ENCODE measurements around the gene ATRIP.

The ATRIP gene

DNA sequence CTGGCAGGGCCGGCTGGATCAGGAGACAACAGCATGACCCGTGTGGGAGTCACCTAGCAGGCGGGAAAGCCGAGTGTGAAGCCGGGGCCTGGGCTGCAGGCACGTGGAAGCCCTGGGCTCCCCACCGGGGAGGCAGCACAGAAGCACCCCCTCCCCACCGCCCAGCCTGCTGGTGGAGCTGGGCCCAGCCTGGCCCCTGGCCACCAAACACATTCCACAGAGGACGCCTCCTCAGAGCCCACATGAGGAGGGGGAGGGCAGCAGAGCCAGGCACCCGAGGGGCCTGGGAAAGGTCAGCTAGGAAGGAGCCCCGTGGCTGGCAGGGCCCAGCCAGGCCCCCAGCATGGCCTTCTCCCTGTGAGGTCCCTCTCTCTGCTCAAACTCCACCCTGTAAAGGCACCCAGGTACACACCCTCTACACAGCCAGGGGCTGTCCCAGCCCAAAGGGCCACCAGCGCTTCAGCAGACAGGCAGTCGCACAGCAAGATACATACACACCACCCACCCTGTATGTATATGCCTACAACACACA is 21.2 kb upstream of the ATRIP start:
- no peak for DNase-seq

- peak; percentile 69 for DNase-seq
These were observed 20.1 kb upstream of the ATRIP start for GRCh38 chr3:48426401-48426909.

DNA sequence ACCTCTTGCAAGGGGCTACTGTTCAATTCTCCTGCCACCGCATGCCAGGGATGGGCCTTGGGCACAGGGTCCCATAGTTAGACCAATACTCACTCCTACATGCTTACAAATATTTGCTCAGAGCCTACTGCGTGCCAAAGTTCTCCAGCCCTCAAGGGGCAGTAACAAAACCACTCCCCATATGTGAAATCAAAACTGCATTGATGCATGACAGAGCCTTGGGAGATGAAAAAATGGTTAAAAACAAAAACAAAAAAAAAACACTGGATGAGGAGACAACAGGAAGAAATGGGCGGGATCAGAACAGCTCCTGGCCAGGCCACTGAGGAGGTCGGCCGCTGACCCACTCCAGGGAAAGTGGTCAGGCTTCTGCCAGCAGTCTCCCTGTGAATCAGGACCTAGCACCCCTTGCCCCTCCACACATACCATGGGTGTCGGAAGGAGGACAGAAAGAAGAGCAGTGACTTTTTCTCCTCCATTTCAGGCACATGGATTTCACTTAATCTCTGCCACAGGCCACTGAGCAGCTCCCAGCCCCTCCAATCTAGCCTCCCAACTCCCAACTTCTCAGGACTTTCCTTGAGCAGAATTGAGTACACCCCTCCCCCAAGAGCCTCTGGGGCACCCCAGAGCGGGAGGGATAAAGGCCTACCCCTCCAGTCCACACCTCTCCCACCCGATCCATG is 19.4 kb upstream of the ATRIP start:
- DNase-seq: no peak

GRCh38 chr3:48427630-48427962 is 18.9 kb upstream of the ATRIP start:
- DNase-seq: no peak

DNA sequence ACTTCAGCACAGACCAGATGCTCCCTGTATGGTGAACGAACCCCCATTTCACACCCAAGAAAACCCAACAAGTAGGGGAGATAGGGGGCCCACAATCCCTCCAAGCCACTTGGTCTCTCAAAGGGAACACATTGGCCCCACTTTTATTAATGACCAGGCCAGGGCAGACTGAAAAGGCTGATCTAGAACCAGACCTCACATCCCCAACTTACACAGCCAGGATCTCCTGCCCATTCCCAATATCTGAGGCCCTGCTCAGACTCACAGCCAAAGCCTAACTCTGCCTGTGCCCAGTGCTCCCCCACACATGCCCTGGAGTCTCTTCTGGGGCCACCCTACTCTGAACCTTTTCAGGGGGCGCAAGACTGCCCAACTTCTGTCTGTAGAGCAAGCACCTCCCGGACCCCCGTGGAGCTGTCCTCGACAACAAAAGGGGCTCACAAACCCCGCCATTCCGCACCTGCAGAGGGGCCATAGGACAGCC is 18.4 kb upstream of the ATRIP start:
- DNase-seq: no peak

GRCh38 chr3:48428572-48429316 is 17.8 kb upstream of the ATRIP start:
- peak; percentile 81 for DNase-seq

- DNase-seq: peak; percentile 66
These were observed 17.1 kb upstream of the ATRIP start for GRCh38 chr3:48429317-48429959.

DNA sequence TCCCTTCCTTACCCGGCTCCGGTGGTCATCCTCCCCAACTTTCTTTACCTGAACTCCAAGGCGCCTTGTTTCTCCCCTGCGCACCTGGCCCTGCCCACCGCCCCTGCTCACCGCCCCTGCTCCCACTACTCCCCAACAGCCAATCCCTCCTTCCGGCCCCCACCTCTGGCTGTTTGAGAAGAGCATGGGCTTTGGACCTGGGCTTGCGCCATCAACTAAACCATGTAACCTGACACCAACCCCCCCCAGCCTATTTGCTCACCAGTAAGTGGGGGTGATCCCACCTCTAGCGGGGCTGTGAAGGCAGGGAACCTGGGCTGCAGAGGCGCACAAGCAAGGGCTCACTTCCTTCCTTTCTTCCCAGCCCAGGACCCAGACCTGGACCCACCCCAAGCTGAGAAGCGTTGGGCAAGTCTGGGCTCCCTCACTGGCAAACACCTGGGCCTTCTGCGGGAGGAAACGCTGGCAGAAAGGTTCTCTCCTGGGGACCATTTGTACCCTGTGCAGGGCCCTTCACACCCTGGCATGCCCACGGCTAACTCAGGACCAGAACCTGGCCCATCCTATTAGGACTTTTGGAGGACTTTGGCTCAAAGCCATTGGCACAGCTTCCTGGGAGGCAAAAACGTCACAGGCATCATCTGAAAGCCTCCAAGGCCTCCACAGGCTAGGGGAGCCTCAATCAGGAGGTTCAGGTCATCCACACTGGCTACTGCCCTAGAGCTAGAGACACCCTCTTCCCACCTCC is 16.4 kb upstream of the ATRIP start, which contains the start of gene PLXNB1:
Gene PLXNB1, minus strand, starts transcription at position 127 of the 748 bp plus-strand sequence. CDS start 5,475 bp downstream, outside the sequence.
- peak; percentile 64 for DNase-seq

GRCh38 chr3:48430708-48431101 is 15.8 kb upstream of the ATRIP start:
- no peak for DNase-seq

GRCh38 chr3:48431224-48432029 is 15.1 kb upstream of the ATRIP start:
- no peak for DNase-seq

DNA sequence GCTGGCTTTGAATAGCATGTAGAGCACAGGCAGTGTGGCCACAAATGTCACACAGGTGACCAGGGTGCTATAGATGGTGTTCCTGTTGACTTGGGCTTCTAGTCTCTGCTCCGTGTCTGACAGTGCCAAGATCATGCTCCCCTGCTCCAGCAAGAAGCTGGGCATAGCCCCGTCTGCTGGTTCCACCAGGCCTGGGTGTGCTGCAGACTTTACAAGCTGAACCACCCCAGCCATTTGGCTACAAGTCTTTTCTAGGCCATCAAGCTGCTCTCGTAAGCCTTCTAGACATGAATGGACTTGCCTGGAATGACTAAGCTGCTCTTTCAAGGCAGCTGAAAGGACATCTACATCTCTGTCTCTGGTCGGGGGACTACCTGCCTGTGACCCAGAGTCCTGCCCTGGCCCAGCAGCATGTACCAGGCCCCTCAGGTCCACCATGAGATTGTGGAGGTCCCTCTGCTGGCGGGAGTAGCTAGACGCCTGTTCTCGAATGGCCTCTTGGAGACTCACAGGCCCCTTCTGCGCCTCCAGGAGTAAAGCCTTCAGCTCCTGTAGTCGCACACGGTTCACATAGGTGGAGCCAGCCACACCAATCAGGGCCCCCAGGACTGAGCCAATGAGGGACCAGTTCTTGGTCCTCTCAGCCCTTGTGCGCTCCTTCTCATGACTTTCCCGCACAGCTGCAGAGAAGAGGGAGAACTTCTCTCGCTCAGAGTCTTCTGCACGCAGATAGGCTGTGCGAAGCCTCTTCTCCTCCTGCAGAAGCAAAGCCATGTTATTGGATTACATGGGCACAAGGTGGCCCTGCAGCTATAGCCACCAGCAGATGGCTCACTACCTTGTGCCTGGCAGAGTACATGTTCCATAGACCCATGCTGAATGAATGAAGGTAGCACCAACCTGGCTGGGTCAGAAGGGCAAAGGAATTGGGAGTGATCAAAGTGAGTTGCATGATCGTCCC is 13.8 kb upstream of the ATRIP start:
- DNase-seq: peak; percentile 9

DNA sequence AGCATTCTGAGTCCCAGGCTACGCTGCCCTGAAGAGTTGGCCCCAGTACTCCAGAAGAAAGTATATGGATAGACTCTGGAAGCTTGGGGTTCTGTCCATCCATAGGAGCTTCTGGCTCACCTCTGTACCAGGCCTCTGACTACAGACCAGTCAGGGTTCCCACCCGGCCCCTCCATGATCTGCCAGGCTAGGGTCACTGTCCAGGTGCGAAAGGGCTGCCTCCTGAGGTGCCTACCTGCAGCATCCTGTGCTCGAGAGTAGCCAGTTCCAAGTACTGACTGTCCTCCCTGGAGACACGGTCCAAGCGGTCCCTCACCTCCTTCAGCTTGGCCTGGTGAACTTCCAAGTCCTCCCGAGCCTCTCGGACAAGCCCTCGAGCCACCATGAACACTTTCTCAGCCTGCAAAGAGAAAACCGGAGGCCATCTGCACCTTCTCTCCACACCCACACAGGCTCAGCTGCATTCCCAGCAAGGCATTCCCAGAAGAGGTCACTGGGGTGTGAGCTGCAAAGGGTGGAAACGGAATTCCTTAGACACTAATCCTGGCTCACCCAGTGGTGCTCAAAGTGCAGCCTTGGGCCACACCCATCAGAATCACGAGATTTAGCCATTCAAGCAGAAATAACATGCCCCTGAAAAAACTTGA is 12.9 kb upstream of the ATRIP start:
- peak; percentile 16 for DNase-seq

GRCh38 chr3:48434591-48435222 is 11.8 kb upstream of the ATRIP start:
- DNase-seq: peak; percentile 23

GRCh38 chr3:48435223-48435595 is 11.3 kb upstream of the ATRIP start:
- peak; percentile 11 for DNase-seq

DNA sequence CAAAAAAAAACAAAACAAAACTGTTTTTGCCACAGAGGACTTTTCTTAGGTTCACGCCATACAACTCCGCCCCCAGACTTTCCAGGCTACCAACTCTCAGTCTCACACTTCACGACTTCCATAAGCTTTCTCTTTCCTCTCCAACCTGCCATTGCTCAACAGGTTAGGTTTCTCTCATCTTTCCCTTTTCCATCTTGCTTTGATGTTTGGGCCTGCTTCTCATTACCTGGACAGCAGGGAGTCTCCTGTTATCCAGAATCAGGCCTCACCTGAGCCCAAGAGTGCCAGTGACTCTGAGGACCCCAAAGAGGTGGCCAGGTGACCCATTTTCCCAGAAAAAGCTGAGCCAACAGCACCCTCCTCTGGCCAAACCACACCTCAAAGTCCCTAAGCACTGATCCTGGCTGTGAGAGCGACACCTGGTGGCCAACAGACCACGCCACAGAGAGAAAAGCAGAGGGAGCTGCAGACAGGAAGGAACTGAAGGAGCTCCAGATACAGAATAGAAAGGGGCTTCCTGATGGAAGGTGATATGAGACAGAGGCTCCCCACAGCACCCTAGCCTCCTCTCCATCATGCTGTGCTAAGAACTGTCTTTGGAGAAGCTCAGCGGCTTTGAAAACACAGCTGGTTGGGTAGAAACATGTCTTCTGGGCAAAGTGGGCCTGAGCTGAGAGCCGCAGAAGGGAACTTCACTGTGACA is 10.6 kb upstream of the ATRIP start:
- DNase-seq: peak; percentile 85

GRCh38 chr3:48436477-48436787 is 10.1 kb upstream of the ATRIP start:
- DNase-seq: peak; percentile 13

- peak; percentile 8 for DNase-seq
These were observed 9.7 kb upstream of the ATRIP start for GRCh38 chr3:48436855-48437254.

GRCh38 chr3:48437812-48438211 is 8.7 kb upstream of the ATRIP start:
- no peak for DNase-seq
